Endothelial cell (in vitro differentiated cells): ENCODE data around the gene CHM. TPM values are rescaled to one million over a fixed set of nuclear protein-coding genes. Genes with fewer than 3 reads are reported as not detected.
A peak's percentile ranks its signal among the peaks of the same experiment; 100 is the strongest.

Experiments
- DNase-seq: peaks from one replicate; pipeline ENCODE4 v3.0.0; 2021; ENCODE audit warnings: low spot score
- H3K27ac Mint-ChIP-seq: one replicate; pipeline ENCODE4 v1.8.0; 2021; ENCODE audit warnings: mixed read lengths, inconsistent platforms; ENCODE audit not compliant: unreplicated experiment
- H3K27me3 Mint-ChIP-seq: one replicate; pipeline ENCODE4 v1.8.0; 2021; ENCODE audit warnings: mild to moderate bottlenecking, moderate library complexity, mixed read lengths, inconsistent platforms; ENCODE audit not compliant: unreplicated experiment
- H3K36me3 Mint-ChIP-seq: one replicate; pipeline ENCODE4 v1.8.0; 2021; ENCODE audit warnings: mild to moderate bottlenecking, low read depth, mixed read lengths, inconsistent platforms; ENCODE audit not compliant: unreplicated experiment
- H3K4me1 Mint-ChIP-seq: one replicate; pipeline ENCODE4 v1.8.0; 2021; ENCODE audit warnings: mild to moderate bottlenecking, mixed read lengths, inconsistent platforms; ENCODE audit not compliant: unreplicated experiment
- H3K4me3 Mint-ChIP-seq: one replicate; pipeline ENCODE4 v1.8.0; 2021; ENCODE audit warnings: mild to moderate bottlenecking, mixed read lengths, inconsistent platforms; ENCODE audit not compliant: unreplicated experiment
- H3K9me3 Mint-ChIP-seq: one replicate; pipeline ENCODE4 v1.8.0; 2021; ENCODE audit warnings: mixed read lengths, inconsistent platforms; ENCODE audit not compliant: unreplicated experiment
- CTCF ChIP-seq: fragments of 200-600 bp; sonication (generic); IDR thresholded peaks from one replicate; pipeline ENCODE4 v1.5.0; 2021; ENCODE audit warnings: antibody characterized with exemption; ENCODE audit not compliant: unreplicated experiment
- microRNA-seq: library from miRNA; unstranded; fragments of <30 nt; microRNA quantifications from one replicate; pipeline ENCODE4, GENCODE V29; 2020; ENCODE audit not compliant: unreplicated experiment
- total RNA-seq: library from RNA; stranded (reverse); fragmentation: NEBNext Ultra II Directional; extraction: Animal tissue kit (Norgen Biotek cat#: 25700); gene quantifications from one replicate; pipeline ENCODE4 v1.2.1, GENCODE V29; 2021; ENCODE audit not compliant: unreplicated experiment

Gene CHM
- total RNA-seq, 1 donor from 2014 or later, result 18.1 TPM

- H3K4me1 Mint-ChIP-seq, result no peaks in the 10 kb centered on the region
- TF ChIP-seq CTCF, result no peak
- no peak overlapping the region for H3K27ac Mint-ChIP-seq
- peaks cover 1% of the 10 kb centered on the region for H3K27me3 Mint-ChIP-seq
- no peaks in the 10 kb centered on the region for H3K9me3 Mint-ChIP-seq
- DNase-seq, result no peak
- no peak overlapping the region for H3K4me3 Mint-ChIP-seq
- H3K36me3 Mint-ChIP-seq, result no peaks in the 10 kb centered on the region
Observed at GRCh38 chrX:85828771-85829170, 218.6 kb downstream of the CHM start.

- TF ChIP-seq CTCF, result no peak
- no peak overlapping the region for H3K4me3 Mint-ChIP-seq
- H3K9me3 Mint-ChIP-seq, result no peaks in the 10 kb centered on the region
- H3K27me3 Mint-ChIP-seq, result no peaks in the 10 kb centered on the region
- no peak overlapping the region for H3K27ac Mint-ChIP-seq
- no peaks in the 10 kb centered on the region for H3K36me3 Mint-ChIP-seq
- no peaks in the 10 kb centered on the region for H3K4me1 Mint-ChIP-seq
- no peak for DNase-seq
Observed at GRCh38 chrX:85815203-85815751, 232.1 kb downstream of the CHM start.

Small RNA genes within 50 kb of the gene (microRNA-seq; reads per million reads assigned to microRNA genes)
- gene MIR1321, result not detected
- 2,344 reads per million, percentile 96 among the genes with 10 or more reads in this experiment for gene MIR361

Other genes with a start within 250 kb of the CHM start
- 0.08 TPM for gene DACH2, start 100.9 kb upstream of the CHM start, total RNA-seq